ENCODE results near the gene SHPK. TPM values are rescaled to one million over a fixed set of nuclear protein-coding genes. Genes with fewer than 3 reads are reported as not detected.

SHPK gene
- total RNA-seq, 1 experiment from 2014 or later = 19.6 TPM

DNA sequence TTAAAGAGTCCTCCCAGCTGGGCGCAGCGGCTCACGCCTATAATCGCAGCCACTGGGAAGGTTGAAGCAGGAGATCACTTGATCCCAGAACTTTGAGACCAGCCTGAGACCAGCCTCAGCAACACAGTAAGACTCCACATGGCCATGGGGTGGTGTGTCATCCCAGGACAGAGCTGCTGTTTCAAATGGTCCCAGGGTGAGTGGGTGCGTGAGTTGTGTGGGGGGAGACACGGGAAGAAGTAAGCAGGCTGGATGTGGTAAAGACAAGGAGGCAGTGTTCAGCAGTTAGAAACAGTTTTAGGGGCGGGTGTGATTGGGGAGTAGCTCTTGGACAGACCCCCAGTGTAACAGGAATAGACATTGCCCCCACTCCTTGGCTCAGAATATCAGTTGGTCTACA, 3.8 kb downstream of the SHPK start:
- CTCF ChIA-PET = no interaction called here
- Histone ChIP-seq H3K4me2 (ENCODE audit: low read length) (no peak overlapping the region), H3K9me3 (ENCODE audit: control insufficient read depth in 1 of 2, insufficient read depth in 1 of 2, low read depth in 1 of 2, low read length in 2 of 2) (no peaks in the 10 kb centered on the region), H2AFZ (ENCODE audit: low read depth, low read length, poor library complexity, severe bottlenecking) (no peak overlapping the region), H3K4me1 (ENCODE audit: control insufficient read depth in 1 of 2, insufficient read depth in 2 of 2, low read length in 2 of 2) (peaks cover 6 to 15% of the 10 kb centered on the region in 2 experiments; a peak in 3 of 4 replicates), H3K27ac (ENCODE audit: low read depth, low read length) (no peak overlapping the region), H3K4me3 (replicated peaks in 1 of 2; ENCODE audit: low read depth in 1 of 2, low read length in 2 of 2) (no peak overlapping the region), H3K9me2 (ENCODE audit: insufficient read depth) (no peaks in the 10 kb centered on the region), H3K79me2 (ENCODE audit: insufficient read depth, low read length) (peaks cover 66% of the 10 kb centered on the region), H3K36me3 (ENCODE audit: control insufficient read depth in 1 of 2, insufficient read depth in 2 of 2, low read length in 2 of 2) (peaks cover 16 to 24% of the 10 kb centered on the region in 2 experiments; a peak in 3 of 4 replicates), H4K20me1 (ENCODE audit: insufficient read depth) (no peaks in the 10 kb centered on the region), H3K27me3 (ENCODE audit: insufficient read depth, low read length) (no peaks in the 10 kb centered on the region), H3K9ac (ENCODE audit: low read length) (no peak overlapping the region)
- RAD21 ChIA-PET (ENCODE audit: low non-redundant PET in 1 of 2, low total read pairs in 2 of 2, uncharacterized antibody in 2 of 2, unreplicated experiment in 2 of 2) = no interaction called here
- TF ChIP-seq SIN3A (IDR thresholded peaks at IDR 0.05; ENCODE audit: low read depth) (no peak), SP1 (IDR thresholded peaks at IDR 0.05; ENCODE audit: low read depth) (no peak), JUND (IDR thresholded peaks at IDR 0.05) (no peak), TCF7L2 (IDR thresholded peaks at IDR 0.05; ENCODE audit: borderline replicate concordance, extremely low read depth, insufficient read depth, insufficient read length) (no peak), RAD21 (IDR thresholded peaks at IDR 0.05; ENCODE audit: low read depth) (no peak), EGR1 (IDR thresholded peaks at IDR 0.05; ENCODE audit: low read depth) (no peak)
- TF ChIP-seq, protein P1, sequence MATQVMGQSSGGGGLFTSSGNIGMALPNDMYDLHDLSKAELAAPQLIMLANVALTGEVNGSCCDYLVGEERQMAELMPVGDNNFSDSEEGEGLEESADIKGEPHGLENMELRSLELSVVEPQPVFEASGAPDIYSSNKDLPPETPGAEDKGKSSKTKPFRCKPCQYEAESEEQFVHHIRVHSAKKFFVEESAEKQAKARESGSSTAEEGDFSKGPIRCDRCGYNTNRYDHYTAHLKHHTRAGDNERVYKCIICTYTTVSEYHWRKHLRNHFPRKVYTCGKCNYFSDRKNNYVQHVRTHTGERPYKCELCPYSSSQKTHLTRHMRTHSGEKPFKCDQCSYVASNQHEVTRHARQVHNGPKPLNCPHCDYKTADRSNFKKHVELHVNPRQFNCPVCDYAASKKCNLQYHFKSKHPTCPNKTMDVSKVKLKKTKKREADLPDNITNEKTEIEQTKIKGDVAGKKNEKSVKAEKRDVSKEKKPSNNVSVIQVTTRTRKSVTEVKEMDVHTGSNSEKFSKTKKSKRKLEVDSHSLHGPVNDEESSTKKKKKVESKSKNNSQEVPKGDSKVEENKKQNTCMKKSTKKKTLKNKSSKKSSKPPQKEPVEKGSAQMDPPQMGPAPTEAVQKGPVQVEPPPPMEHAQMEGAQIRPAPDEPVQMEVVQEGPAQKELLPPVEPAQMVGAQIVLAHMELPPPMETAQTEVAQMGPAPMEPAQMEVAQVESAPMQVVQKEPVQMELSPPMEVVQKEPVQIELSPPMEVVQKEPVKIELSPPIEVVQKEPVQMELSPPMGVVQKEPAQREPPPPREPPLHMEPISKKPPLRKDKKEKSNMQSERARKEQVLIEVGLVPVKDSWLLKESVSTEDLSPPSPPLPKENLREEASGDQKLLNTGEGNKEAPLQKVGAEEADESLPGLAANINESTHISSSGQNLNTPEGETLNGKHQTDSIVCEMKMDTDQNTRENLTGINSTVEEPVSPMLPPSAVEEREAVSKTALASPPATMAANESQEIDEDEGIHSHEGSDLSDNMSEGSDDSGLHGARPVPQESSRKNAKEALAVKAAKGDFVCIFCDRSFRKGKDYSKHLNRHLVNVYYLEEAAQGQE (IDR thresholded peaks at IDR 0.05; ENCODE audit: low read depth) = no peak
- DNase-seq (ENCODE audit: low read depth, low spot score) (no peak), ATAC-seq (no peak)
- intact Hi-C loops (cut with micrococcal nuclease) = no loop called here
- POLR2A ChIA-PET = no interaction called here
- no TSS peak for BruUV-seq (replicated peaks)

DNA sequence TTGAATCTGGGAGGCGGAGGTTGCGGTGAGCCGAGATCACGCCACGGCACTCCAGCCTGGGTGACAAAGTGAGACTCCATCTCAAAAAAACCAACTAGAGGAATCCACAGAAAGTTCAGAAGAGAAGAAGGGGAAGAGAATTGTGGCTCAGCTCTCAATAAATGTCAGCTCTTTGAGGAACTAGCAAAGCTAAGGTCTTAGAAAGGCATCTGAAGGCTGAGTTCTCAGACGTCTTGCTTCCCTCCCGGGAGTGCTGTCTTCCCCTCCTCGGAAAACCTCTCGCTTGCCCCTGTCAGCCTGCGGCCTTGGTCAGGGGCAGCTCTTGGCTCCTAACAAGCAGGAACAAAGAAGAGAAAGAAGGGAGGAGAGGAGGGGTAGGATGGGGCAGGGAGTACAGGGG, 5.3 kb downstream of the SHPK start:
- DNase-seq (ENCODE audit: low read depth, low spot score) = no peak
- intact Hi-C loops (cut with micrococcal nuclease) = no loop called here
- BruUV-seq (replicated peaks) = no TSS peak
- no peak overlapping the region for H3K27ac ChIP-seq (ENCODE audit: low read depth, low read length)
- ChIA-PET CTCF (interaction anchor here (0.7 kb wide), 1 partner anchor 96 kb away, joined by 3 read pairs; no protein-coding TSS in a partner anchor), RAD21 (ENCODE audit: low non-redundant PET in 1 of 2, low total read pairs in 2 of 2, uncharacterized antibody in 2 of 2, unreplicated experiment in 2 of 2) (no interaction called here), POLR2A (no interaction called here)
- H3K4me3 ChIP-seq (replicated peaks in 1 of 2; ENCODE audit: low read depth in 1 of 2, low read length in 2 of 2) = no peak overlapping the region
- H3K4me1 ChIP-seq (ENCODE audit: control insufficient read depth in 1 of 2, insufficient read depth in 2 of 2, low read length in 2 of 2) = peaks cover 6 to 8% of the 10 kb centered on the region in 2 experiments; a peak in 3 of 4 replicates
- peaks cover 71% of the 10 kb centered on the region for H3K79me2 ChIP-seq (ENCODE audit: insufficient read depth, low read length)
- H3K9me3 ChIP-seq (ENCODE audit: control insufficient read depth in 1 of 2, insufficient read depth in 1 of 2, low read depth in 1 of 2, low read length in 2 of 2) = no peaks in the 10 kb centered on the region
- no peak overlapping the region for H3K9ac ChIP-seq (ENCODE audit: low read length)
- peaks cover 17 to 29% of the 10 kb centered on the region in 2 experiments; a peak in 3 of 4 replicates for H3K36me3 ChIP-seq (ENCODE audit: control insufficient read depth in 1 of 2, insufficient read depth in 2 of 2, low read length in 2 of 2)
- no peak overlapping the region for H3K4me2 ChIP-seq (ENCODE audit: low read length)
- no peak for ATAC-seq
- H2AFZ ChIP-seq (ENCODE audit: low read depth, low read length, poor library complexity, severe bottlenecking) = no peak overlapping the region
- no peaks in the 10 kb centered on the region for H3K9me2 ChIP-seq (ENCODE audit: insufficient read depth)
- H4K20me1 ChIP-seq (ENCODE audit: insufficient read depth) = no peaks in the 10 kb centered on the region
- no peaks in the 10 kb centered on the region for H3K27me3 ChIP-seq (ENCODE audit: insufficient read depth, low read length)
- TF ChIP-seq JUND (IDR thresholded peaks at IDR 0.05) (no peak), POLR2A (IDR thresholded peaks at IDR 0.05; ENCODE audit: borderline replicate concordance, extremely low read depth, insufficient read depth, insufficient read length) (no peak), SRF (IDR thresholded peaks at IDR 0.05; ENCODE audit: low read depth) (no peak), CEBPB (IDR thresholded peaks at IDR 0.05; ENCODE audit: low read depth) (no peak), YY1 (IDR thresholded peaks at IDR 0.05; ENCODE audit: extremely low read depth, insufficient replicate concordance, low read depth, low read length) (no peak)
- TF ChIP-seq, protein P2, sequence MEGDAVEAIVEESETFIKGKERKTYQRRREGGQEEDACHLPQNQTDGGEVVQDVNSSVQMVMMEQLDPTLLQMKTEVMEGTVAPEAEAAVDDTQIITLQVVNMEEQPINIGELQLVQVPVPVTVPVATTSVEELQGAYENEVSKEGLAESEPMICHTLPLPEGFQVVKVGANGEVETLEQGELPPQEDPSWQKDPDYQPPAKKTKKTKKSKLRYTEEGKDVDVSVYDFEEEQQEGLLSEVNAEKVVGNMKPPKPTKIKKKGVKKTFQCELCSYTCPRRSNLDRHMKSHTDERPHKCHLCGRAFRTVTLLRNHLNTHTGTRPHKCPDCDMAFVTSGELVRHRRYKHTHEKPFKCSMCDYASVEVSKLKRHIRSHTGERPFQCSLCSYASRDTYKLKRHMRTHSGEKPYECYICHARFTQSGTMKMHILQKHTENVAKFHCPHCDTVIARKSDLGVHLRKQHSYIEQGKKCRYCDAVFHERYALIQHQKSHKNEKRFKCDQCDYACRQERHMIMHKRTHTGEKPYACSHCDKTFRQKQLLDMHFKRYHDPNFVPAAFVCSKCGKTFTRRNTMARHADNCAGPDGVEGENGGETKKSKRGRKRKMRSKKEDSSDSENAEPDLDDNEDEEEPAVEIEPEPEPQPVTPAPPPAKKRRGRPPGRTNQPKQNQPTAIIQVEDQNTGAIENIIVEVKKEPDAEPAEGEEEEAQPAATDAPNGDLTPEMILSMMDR (IDR thresholded peaks at IDR 0.05 in 2 of 3, conservative IDR thresholded peaks at IDR 0.05 in 1 of 3; ENCODE audit: borderline replicate concordance in 1 of 3, insufficient read depth in 1 of 3, low read depth in 2 of 3, low read length in 2 of 3) = no peak
- TF ChIP-seq, protein P3, sequence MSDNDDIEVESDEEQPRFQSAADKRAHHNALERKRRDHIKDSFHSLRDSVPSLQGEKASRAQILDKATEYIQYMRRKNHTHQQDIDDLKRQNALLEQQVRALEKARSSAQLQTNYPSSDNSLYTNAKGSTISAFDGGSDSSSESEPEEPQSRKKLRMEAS (IDR thresholded peaks at IDR 0.05) = no peak

Measured in HCT116 (cell line).